ENCODE measurements around the gene ARIH2.

Gene ARIH2

GRCh38 chr3:48990636-48991469 is 72.2 kb downstream of the ARIH2 start:
- no peaks in the 10 kb centered on the region for H3K4me1 ChIP-seq (ENCODE audit: control insufficient read depth, insufficient read depth, low read length, poor library complexity, severe bottlenecking)
- H3K9me3 ChIP-seq (ENCODE audit: control insufficient read depth, low read length) = no peaks in the 10 kb centered on the region
- 9 to 13% methylated on average over 35 to 38 of the region's 40 CpGs for WGBS, 2 experiments (ENCODE audit: insufficient coverage in 2 of 2)
- H3K36me3 ChIP-seq (ENCODE audit: control insufficient read depth, insufficient read depth, low read length) = peaks cover 10% of the 10 kb centered on the region
- peak overlapping the region; percentile 61 for H3K4me3 ChIP-seq (ENCODE audit: extremely low read depth, insufficient read depth, low read length, poor library complexity, severe bottlenecking)
- H3K27ac ChIP-seq (ENCODE audit: low read depth, low read length, severe bottlenecking) = peak overlapping the region; percentile 97

GRCh38 chr3:48991851-48992545 is 73.4 kb downstream of the ARIH2 start:
- Histone ChIP-seq H3K9me3 (ENCODE audit: control insufficient read depth, low read length) (no peaks in the 10 kb centered on the region), H3K27ac (ENCODE audit: low read depth, low read length, severe bottlenecking) (no peak overlapping the region), H3K36me3 (ENCODE audit: control insufficient read depth, insufficient read depth, low read length) (peaks cover 15% of the 10 kb centered on the region), H3K4me1 (ENCODE audit: control insufficient read depth, insufficient read depth, low read length, poor library complexity, severe bottlenecking) (no peaks in the 10 kb centered on the region), H3K4me3 (ENCODE audit: extremely low read depth, insufficient read depth, low read length, poor library complexity, severe bottlenecking) (no peak overlapping the region)
- 100% methylated on average over 1 to 2 of the region's 5 CpGs for WGBS, 2 experiments (ENCODE audit: insufficient coverage in 2 of 2)

GRCh38 chr3:48993834-48994233 is 75.2 kb downstream of the ARIH2 start:
- Histone ChIP-seq H3K27ac (ENCODE audit: low read depth, low read length, severe bottlenecking) (no peak overlapping the region), H3K9me3 (ENCODE audit: control insufficient read depth, low read length) (no peaks in the 10 kb centered on the region), H3K4me3 (ENCODE audit: extremely low read depth, insufficient read depth, low read length, poor library complexity, severe bottlenecking) (no peak overlapping the region), H3K36me3 (ENCODE audit: control insufficient read depth, insufficient read depth, low read length) (peaks cover 15% of the 10 kb centered on the region), H3K4me1 (ENCODE audit: control insufficient read depth, insufficient read depth, low read length, poor library complexity, severe bottlenecking) (peaks cover 3% of the 10 kb centered on the region)

DNA sequence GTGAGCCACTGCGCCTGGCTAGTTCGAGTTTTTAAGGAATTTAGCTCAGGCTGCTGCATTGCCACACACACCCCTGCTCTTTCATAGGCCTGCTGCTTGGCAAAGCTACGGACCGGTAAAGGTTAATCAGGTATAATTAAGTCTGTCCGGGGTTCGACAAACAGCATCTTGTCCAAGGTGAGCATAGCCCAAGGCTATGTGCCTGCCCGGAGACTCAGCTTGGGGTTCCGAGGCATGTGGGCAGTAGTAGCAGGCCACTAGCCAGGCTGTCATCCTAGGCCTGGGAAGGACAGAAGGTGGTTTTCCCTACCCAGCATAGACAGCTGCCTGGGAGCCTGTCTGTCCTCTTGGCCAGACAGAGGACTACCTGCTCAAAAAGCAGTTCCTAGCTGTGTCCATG is 78.0 kb downstream of the ARIH2 start:
- 96 to 99% methylated on average over 8 of the region's 8 CpGs for WGBS, 2 experiments (ENCODE audit: insufficient coverage in 2 of 2)
- Histone ChIP-seq H3K36me3 (ENCODE audit: control insufficient read depth, insufficient read depth, low read length) (peaks cover 15% of the 10 kb centered on the region), H3K4me3 (ENCODE audit: extremely low read depth, insufficient read depth, low read length, poor library complexity, severe bottlenecking) (no peak overlapping the region), H3K27ac (ENCODE audit: low read depth, low read length, severe bottlenecking) (no peak overlapping the region), H3K4me1 (ENCODE audit: control insufficient read depth, insufficient read depth, low read length, poor library complexity, severe bottlenecking) (peaks cover 3% of the 10 kb centered on the region), H3K9me3 (ENCODE audit: control insufficient read depth, low read length) (no peaks in the 10 kb centered on the region)

DNA sequence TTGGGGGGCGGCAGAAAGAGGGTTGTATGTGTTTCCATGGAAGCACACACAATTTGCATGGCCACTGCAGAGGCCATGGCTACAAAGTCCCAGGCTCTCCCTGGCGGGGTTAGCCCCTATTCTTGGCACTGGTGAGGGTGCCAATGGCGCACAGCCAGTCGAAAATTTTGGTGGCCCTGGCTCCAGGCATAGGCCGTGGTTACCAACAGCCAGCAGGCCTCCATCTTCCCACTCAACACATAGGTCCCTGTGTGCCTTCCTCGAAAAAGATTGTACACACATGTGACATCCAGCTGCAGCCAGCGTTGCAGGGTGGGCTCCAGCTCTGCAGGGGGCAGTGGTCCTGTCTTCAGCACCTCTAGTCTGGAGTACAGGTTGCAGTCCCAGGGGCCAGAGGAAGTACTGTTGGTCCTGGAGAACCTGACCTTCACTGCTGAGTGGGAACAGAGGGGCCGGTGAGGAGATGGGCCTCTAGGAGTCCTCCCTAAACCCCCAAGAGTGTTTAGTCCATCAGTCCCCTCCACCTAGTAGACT is 78.5 kb downstream of the ARIH2 start:
- peaks cover 3% of the 10 kb centered on the region for H3K4me1 ChIP-seq (ENCODE audit: control insufficient read depth, insufficient read depth, low read length, poor library complexity, severe bottlenecking)
- no peak overlapping the region for H3K27ac ChIP-seq (ENCODE audit: low read depth, low read length, severe bottlenecking)
- H3K4me3 ChIP-seq (ENCODE audit: extremely low read depth, insufficient read depth, low read length, poor library complexity, severe bottlenecking) = no peak overlapping the region
- WGBS, 2 experiments (ENCODE audit: insufficient coverage in 2 of 2) = 91 to 95% methylated on average over 7 to 8 of the region's 8 CpGs
- H3K9me3 ChIP-seq (ENCODE audit: control insufficient read depth, low read length) = no peaks in the 10 kb centered on the region
- peaks cover 15% of the 10 kb centered on the region for H3K36me3 ChIP-seq (ENCODE audit: control insufficient read depth, insufficient read depth, low read length)

GRCh38 chr3:48997714-48998637 is 79.3 kb downstream of the ARIH2 start:
- no peak overlapping the region for H3K27ac ChIP-seq (ENCODE audit: low read depth, low read length, severe bottlenecking)
- WGBS, 2 experiments (ENCODE audit: insufficient coverage in 2 of 2) = 84 to 89% methylated on average over 15 of the region's 20 CpGs

DNA sequence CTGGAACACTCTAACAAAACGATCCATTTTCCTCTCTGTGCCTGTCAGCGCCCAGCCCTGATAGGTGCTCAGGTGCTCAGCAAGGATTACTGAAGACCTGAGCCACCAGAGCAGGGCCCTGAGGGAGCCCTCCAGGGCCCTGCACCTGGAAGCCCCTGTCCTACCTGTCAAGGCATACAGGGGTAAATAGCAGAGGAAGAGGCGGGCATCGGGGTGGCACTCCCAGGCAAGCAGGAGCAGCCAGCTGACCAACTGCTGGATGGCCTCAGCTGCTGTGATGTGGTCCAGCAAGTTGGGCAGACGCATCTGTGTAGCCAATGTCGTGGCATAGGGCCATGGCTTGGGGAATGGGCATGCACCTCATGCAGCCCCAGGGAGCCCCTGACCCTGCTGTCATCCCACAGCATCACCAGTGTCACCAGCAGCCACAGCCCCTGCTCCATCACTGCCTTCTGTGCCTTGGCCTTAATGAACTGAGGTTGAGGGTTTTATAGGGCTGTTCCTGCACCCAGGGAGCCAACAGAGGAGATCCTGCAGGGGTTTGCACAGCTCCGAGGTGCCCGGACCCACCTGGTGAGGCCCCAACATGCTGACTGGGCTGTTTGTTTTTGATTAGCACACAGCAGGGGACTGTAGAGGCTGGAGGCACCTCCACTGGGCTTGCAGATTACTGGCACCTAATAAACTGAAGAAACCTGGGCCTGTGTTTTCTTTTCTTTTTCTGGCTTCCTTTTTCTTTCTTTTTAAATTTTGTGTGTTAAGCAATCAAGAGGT is 80.6 kb downstream of the ARIH2 start:
- H3K36me3 ChIP-seq (ENCODE audit: control insufficient read depth, insufficient read depth, low read length) = peaks cover 12% of the 10 kb centered on the region
- 83 to 94% methylated on average over 6 to 8 of the region's 8 CpGs for WGBS, 2 experiments (ENCODE audit: insufficient coverage in 2 of 2)
- no peaks in the 10 kb centered on the region for H3K9me3 ChIP-seq (ENCODE audit: control insufficient read depth, low read length)
- H3K4me1 ChIP-seq (ENCODE audit: control insufficient read depth, insufficient read depth, low read length, poor library complexity, severe bottlenecking) = peaks cover 3% of the 10 kb centered on the region
- no peak overlapping the region for H3K4me3 ChIP-seq (ENCODE audit: extremely low read depth, insufficient read depth, low read length, poor library complexity, severe bottlenecking)
- no peak overlapping the region for H3K27ac ChIP-seq (ENCODE audit: low read depth, low read length, severe bottlenecking)

More at GRCh38 chr3:48997714-48998637, 79.3 kb downstream of the ARIH2 start:
- Histone ChIP-seq H3K36me3 (ENCODE audit: control insufficient read depth, insufficient read depth, low read length) (peaks cover 15% of the 10 kb centered on the region), H3K9me3 (ENCODE audit: control insufficient read depth, low read length) (no peaks in the 10 kb centered on the region), H3K4me1 (ENCODE audit: control insufficient read depth, insufficient read depth, low read length, poor library complexity, severe bottlenecking) (peaks cover 3% of the 10 kb centered on the region), H3K4me3 (ENCODE audit: extremely low read depth, insufficient read depth, low read length, poor library complexity, severe bottlenecking) (no peak overlapping the region)

GRCh38 chr3:49001155-49001554 is 82.5 kb downstream of the ARIH2 start:
- Histone ChIP-seq H3K9me3 (ENCODE audit: control insufficient read depth, low read length) (no peaks in the 10 kb centered on the region), H3K4me3 (ENCODE audit: extremely low read depth, insufficient read depth, low read length, poor library complexity, severe bottlenecking) (no peak overlapping the region), H3K27ac (ENCODE audit: low read depth, low read length, severe bottlenecking) (no peak overlapping the region), H3K4me1 (ENCODE audit: control insufficient read depth, insufficient read depth, low read length, poor library complexity, severe bottlenecking) (peaks cover 6% of the 10 kb centered on the region), H3K36me3 (ENCODE audit: control insufficient read depth, insufficient read depth, low read length) (peaks cover 4% of the 10 kb centered on the region)
- WGBS, 2 experiments (ENCODE audit: insufficient coverage in 2 of 2) = 90 to 100% methylated on average over 6 of the region's 6 CpGs

GRCh38 chr3:49004352-49005302 is 86.0 kb downstream of the ARIH2 start:
- H3K4me1 ChIP-seq (ENCODE audit: control insufficient read depth, insufficient read depth, low read length, poor library complexity, severe bottlenecking) = peaks cover 14% of the 10 kb centered on the region
- no peaks in the 10 kb centered on the region for H3K9me3 ChIP-seq (ENCODE audit: control insufficient read depth, low read length)
- H3K27ac ChIP-seq (ENCODE audit: low read depth, low read length, severe bottlenecking) = no peak overlapping the region
- H3K4me3 ChIP-seq (ENCODE audit: extremely low read depth, insufficient read depth, low read length, poor library complexity, severe bottlenecking) = no peak overlapping the region
- WGBS, 2 experiments (ENCODE audit: insufficient coverage in 2 of 2) = 87 to 96% methylated on average over 12 to 14 of the region's 16 CpGs
- H3K36me3 ChIP-seq (ENCODE audit: control insufficient read depth, insufficient read depth, low read length) = peaks cover 7% of the 10 kb centered on the region
